Activated naive CD8-positive, alpha-beta T cell treated with anti-CD3 and anti-CD28 coated beads, Interleukin-2, amount 10 ng/mL, durations not matched to agents 7 days and 5 days (primary cell): ENCODE results near the gene PCDHA10. TPM values are rescaled to one million over a fixed set of nuclear protein-coding genes. Genes with fewer than 3 reads are reported as not detected.
"Not testable (repeated sequence)": the region's sequence is repeated elsewhere in the genome, so short reads cannot be mapped to it uniquely, and the experiment has no call there.

Experiments used
- ATAC-seq: fragments of 150-1000 bp; cut with Tn5 transposase; one replicate; pipeline ENCODE4 v1.10.0; 2021; ENCODE audit warnings: low read depth, moderate library complexity
- POLR2A ChIA-PET: fragments of 350-600 bp; sonication (Branson Sonifier 250); formaldehyde crosslinking; loops from one replicate; lab custom pipeline; 2021; ENCODE audit warnings: antibody characterized with exemption; lab: Charles Lee
- DNase-seq: peaks from one replicate; pipeline ENCODE4 v3.0.0; 2021
- H3K27ac Mint-ChIP-seq: one replicate; pipeline ENCODE4 v1.8.0; 2022; ENCODE audit warnings: mild to moderate bottlenecking, mixed read lengths
- H3K27me3 Mint-ChIP-seq: one replicate; pipeline ENCODE4 v1.8.0; 2022; ENCODE audit warnings: mild to moderate bottlenecking, moderate library complexity, mixed read lengths
- H3K36me3 Mint-ChIP-seq: one replicate; pipeline ENCODE4 v1.8.0; 2021; ENCODE audit warnings: mild to moderate bottlenecking, mixed read lengths
- H3K4me1 Mint-ChIP-seq: one replicate; pipeline ENCODE4 v1.8.0; 2021; ENCODE audit warnings: mixed read lengths
- H3K4me3 Mint-ChIP-seq: one replicate; pipeline ENCODE4 v1.8.0; 2022; ENCODE audit warnings: mild to moderate bottlenecking, moderate library complexity, mixed read lengths
- H3K9me3 Mint-ChIP-seq: one replicate; pipeline ENCODE4 v1.8.0; 2021; ENCODE audit warnings: mixed read lengths
- total RNA-seq, 2 experiments: library from RNA; stranded (reverse); gene quantifications; one replicate each; pipeline ENCODE4 v1.2.3, GENCODE V29; 2021

The PCDHA10 gene
- total RNA-seq, 2 experiments from 2014 or later: not detected

DNA sequence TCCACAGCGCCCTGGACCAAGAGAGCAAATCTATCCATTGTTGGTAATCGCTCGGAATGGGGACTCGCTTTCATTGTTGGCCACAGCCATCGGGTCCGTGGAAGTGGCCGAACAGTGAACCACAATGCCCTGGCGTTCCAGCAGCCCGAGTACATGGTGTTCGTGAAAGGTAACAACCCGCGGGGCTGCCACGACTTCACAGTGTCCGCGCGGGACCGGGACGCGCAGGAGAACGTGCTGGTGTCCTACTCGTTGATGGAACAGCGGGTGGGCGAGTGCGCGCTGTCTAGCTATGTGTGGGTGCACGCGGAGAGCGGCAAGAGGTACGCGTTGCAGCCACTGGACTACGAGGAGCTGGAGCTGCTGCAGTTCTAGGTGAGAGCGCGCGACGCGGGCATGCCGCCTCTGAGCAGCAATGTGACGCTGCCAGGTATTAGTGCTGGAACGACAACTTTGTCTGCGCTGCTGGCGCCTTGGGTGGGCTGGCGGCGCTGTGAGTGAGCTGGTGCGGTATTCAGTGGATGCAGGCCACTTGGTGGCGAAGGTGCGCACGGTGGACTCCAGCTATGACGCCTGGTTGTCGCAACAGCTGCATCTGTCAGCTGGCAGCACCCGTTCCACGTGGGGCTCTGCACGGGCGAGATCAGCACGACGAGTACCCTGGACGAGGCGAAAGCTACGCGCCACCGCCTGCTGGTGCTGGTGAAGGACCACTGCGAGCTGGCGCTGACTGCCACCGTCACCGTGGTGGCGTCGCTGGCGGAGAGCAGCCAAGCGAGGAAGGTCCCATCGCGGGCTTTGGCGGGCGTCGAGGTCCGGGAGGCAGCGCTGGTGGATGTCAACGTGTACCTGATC is 7.0 kb downstream of the PCDHA10 start:
- Mint-ChIP-seq H3K27ac (no peak overlapping the region), H3K36me3 (no peaks in the 10 kb centered on the region), H3K4me3 (no peak overlapping the region), H3K27me3 (no peaks in the 10 kb centered on the region), H3K9me3 (peaks cover 6% of the 10 kb centered on the region), H3K4me1 (no peaks in the 10 kb centered on the region)
- DNase-seq: no peak
- POLR2A ChIA-PET: no interaction called here
- no peak for ATAC-seq

DNA sequence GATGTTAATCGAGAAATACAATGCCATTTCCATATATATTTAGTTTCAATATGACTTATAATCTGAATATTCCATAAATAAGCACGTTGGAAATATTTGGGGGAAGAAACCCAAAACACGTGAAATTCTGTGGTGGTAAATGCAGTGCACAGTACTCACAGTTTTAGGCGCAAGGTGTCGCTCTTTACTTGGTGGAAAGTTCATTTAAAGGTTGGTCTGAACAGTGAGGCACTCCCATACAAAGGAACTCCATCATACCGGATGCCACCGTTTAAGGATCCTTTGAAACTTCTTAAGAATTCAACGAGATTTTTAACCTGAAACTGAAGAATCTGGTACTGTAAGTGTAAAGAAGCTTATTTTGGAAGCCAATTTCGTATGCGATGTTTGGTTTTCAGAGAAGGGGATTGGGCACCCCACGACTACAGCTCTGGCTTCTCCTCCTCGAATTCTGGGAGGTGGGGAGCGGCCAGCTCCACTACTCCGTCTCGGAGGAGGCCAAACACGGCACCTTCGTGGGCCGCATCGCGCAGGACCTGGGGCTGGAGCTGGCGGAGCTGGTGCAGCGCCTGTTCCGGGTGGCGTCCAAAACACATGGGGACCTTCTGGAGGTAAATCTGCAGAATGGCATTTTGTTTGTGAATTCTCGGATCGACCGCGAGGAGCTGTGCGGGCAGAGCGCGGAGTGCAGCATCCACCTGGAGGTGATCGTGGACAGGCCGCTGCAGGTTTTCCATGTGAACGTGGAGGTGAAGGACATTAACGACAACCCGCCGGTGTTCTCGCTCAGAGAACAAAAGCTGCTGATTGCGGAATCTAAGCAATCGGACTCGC is 13.2 kb downstream of the PCDHA10 start, which contains the start of gene PCDHA11:
Gene PCDHA11, plus strand, starts transcription at position 237 of the 834 bp plus-strand sequence. Its CDS starts 147 bp downstream, at position 384.
- Mint-ChIP-seq H3K36me3 (no peaks in the 10 kb centered on the region), H3K4me3 (no peak within 1 kb of the TSS), H3K27ac (peak within 1 kb of the TSS; percentile 30), H3K9me3 (peaks cover 9% of the 10 kb centered on the region), H3K27me3 (peaks cover 2% of the 10 kb centered on the region), H3K4me1 (no peaks in the 10 kb centered on the region)
- POLR2A ChIA-PET: no interaction called here
- ATAC-seq: no peak
- no peak for DNase-seq

- Mint-ChIP-seq H3K27me3 (peaks cover 6% of the 10 kb centered on the region), H3K36me3 (no peaks in the 10 kb centered on the region), H3K4me1 (no peaks in the 10 kb centered on the region), H3K27ac (peak overlapping the region; percentile 30), H3K9me3 (peaks cover 14% of the 10 kb centered on the region), H3K4me3 (no peak overlapping the region)
- POLR2A ChIA-PET: no interaction called here
- no peak for DNase-seq
- ATAC-seq: no peak
Observed at GRCh38 chr5:140869555-140869886, 13.8 kb downstream of the PCDHA10 start.

DNA sequence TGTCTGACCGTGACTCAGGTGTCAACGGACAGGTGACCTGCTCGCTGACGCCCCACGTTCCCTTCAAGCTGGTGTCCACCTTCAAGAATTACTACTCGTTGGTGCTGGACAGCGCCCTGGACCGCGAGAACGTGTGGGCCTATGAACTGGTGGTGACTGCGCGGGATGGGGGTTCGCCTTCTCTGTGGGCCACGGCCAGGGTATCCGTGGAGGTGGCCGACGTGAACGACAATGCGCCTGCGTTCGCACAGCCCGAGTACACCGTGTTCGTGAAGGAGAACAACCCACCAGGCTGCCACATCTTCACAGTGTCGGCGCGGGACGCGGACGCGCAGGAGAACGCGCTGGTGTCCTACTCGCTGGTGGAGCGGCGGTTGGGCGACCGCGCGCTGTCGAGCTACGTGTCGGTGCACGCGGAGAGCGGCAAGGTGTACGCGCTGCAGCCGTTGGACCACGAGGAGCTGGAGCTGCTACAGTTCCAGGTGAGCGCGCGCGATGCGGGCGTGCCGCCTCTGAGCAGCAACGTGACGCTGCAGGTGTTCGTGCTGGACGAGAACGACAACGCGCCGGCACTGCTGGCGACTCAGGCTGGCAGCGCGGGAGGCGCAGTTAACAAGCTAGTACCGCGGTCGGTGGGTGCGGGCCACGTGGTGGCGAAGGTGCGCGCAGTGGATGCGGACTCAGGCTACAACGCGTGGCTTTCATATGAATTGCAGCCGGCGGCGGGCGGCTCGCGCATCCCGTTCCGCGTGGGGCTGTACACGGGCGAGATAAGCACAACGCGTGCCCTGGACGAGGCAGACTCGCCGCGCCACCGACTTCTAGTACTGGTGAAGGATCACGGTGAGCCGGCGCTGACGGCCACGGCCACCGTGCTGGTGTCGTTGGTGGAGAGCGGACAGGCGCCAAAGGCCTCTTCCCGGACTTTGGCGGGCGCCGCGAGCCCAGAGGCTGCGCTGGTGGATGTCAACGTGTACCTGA is 14.8 kb downstream of the PCDHA10 start:
- POLR2A ChIA-PET: no interaction called here
- H3K36me3 Mint-ChIP-seq: no peaks in the 10 kb centered on the region

GRCh38 chr5:140875085-140876065 is 19.7 kb downstream of the PCDHA10 start, which contains the start of gene PCDHA12:
TSS of gene PCDHA12 (plus strand) at chr5:140875308. CDS start at chr5:140875473, 165 bp downstream.
- H3K27ac Mint-ChIP-seq: peak within 1 kb of the TSS; percentile 54

More for the DNA sequence above, 14.8 kb downstream of the PCDHA10 start:
- DNase-seq (no peak), ATAC-seq (no peak)
- no peak overlapping the region for H3K4me3 Mint-ChIP-seq
- no peak overlapping the region for H3K27ac Mint-ChIP-seq
- no peaks in the 10 kb centered on the region for H3K4me1 Mint-ChIP-seq
- H3K9me3 Mint-ChIP-seq: peaks cover 14% of the 10 kb centered on the region
- peaks cover 6% of the 10 kb centered on the region for H3K27me3 Mint-ChIP-seq

GRCh38 chr5:140876541-140877261 is 21.0 kb downstream of the PCDHA10 start:
- H3K27ac Mint-ChIP-seq, H3K27me3 Mint-ChIP-seq, DNase-seq, H3K36me3 Mint-ChIP-seq, POLR2A ChIA-PET, ATAC-seq, H3K4me3 Mint-ChIP-seq, H3K4me1 Mint-ChIP-seq: not testable (repeated sequence)
- peaks cover 22% of the 10 kb centered on the region for H3K9me3 Mint-ChIP-seq

More at GRCh38 chr5:140875085-140876065, 19.7 kb downstream of the PCDHA10 start, which contains the start of gene PCDHA12:
- Mint-ChIP-seq H3K4me3 (no peak within 1 kb of the TSS), H3K9me3 (peaks cover 15% of the 10 kb centered on the region), H3K36me3 (no peaks in the 10 kb centered on the region), H3K4me1 (no peaks in the 10 kb centered on the region), H3K27me3 (peaks cover 8% of the 10 kb centered on the region)
- no peak for ATAC-seq
- POLR2A ChIA-PET: no interaction called here
- DNase-seq: no peak

GRCh38 chr5:140877262-140877581 is 21.5 kb downstream of the PCDHA10 start:
- Mint-ChIP-seq H3K36me3 (no peaks in the 10 kb centered on the region), H3K4me1 (no peaks in the 10 kb centered on the region), H3K27me3 (peaks cover 8% of the 10 kb centered on the region), H3K4me3 (no peak overlapping the region), H3K27ac (no peak overlapping the region), H3K9me3 (peaks cover 21% of the 10 kb centered on the region)
- POLR2A ChIA-PET: no interaction called here
- DNase-seq (no peak), ATAC-seq (no peak)

- Mint-ChIP-seq H3K9me3 (peaks cover 14% of the 10 kb centered on the region), H3K27me3 (peaks cover 2% of the 10 kb centered on the region), H3K27ac (peak within 1 kb of the TSS; percentile 43), H3K4me3 (no peak within 1 kb of the TSS), H3K4me1 (peaks cover 2% of the 10 kb centered on the region), H3K36me3 (no peaks in the 10 kb centered on the region)
- POLR2A ChIA-PET: no interaction called here
- DNase-seq (no peak), ATAC-seq (no peak)
Observed at GRCh38 chr5:140881889-140882590, 26.3 kb downstream of the PCDHA10 start, which contains the start of gene PCDHA13. TSS of gene PCDHA13 (plus strand) at chr5:140882124. CDS start at chr5:140882269, 145 bp downstream.

- POLR2A ChIA-PET: no interaction called here
- H3K4me3 Mint-ChIP-seq: no peak overlapping the region
- peaks cover 2% of the 10 kb centered on the region for H3K4me1 Mint-ChIP-seq
- H3K27me3 Mint-ChIP-seq: peaks cover 2% of the 10 kb centered on the region
- H3K9me3 Mint-ChIP-seq: peaks cover 14% of the 10 kb centered on the region
- H3K27ac Mint-ChIP-seq: peak overlapping the region; percentile 43
- no peaks in the 10 kb centered on the region for H3K36me3 Mint-ChIP-seq
- ATAC-seq: no peak
- no peak for DNase-seq
Observed at GRCh38 chr5:140882591-140882899, 26.8 kb downstream of the PCDHA10 start.

GRCh38 chr5:140883373-140883772 is 27.7 kb downstream of the PCDHA10 start:
- H3K27ac Mint-ChIP-seq: no peak overlapping the region
- no peak for DNase-seq
- peaks cover 2% of the 10 kb centered on the region for H3K27me3 Mint-ChIP-seq
- peaks cover 2% of the 10 kb centered on the region for H3K4me1 Mint-ChIP-seq
- POLR2A ChIA-PET: no interaction called here
- no peak overlapping the region for H3K4me3 Mint-ChIP-seq
- H3K9me3 Mint-ChIP-seq: peaks cover 14% of the 10 kb centered on the region
- no peak for ATAC-seq
- no peaks in the 10 kb centered on the region for H3K36me3 Mint-ChIP-seq
